Stimulated activated memory B cell treated with anti-CD40 and anti-IgM and Interleukin-4, amounts not matched to agents 10 μg/mL and 1 μg/mL and 100 μg/mL, for 72 hours (primary cell): Measurements from ENCODE around the gene MOBP.

Experiments
- ATAC-seq: fragments of 150-1000 bp; cut with Tn5 transposase; 2 replicates; pipeline ENCODE4 v1.10.0; 2021
- H3K27ac Mint-ChIP-seq: one replicate; pipeline ENCODE4 v1.8.0; 2022; ENCODE audit warnings: mild to moderate bottlenecking, mixed read lengths
- H3K27me3 Mint-ChIP-seq: one replicate; pipeline ENCODE4 v1.8.0; 2022; ENCODE audit warnings: mixed read lengths
- H3K36me3 Mint-ChIP-seq: one replicate; pipeline ENCODE4 v1.8.0; 2022; ENCODE audit warnings: mixed read lengths
- H3K4me1 Mint-ChIP-seq: one replicate; pipeline ENCODE4 v1.8.0; 2022; ENCODE audit warnings: mixed read lengths
- H3K4me3 Mint-ChIP-seq: one replicate; pipeline ENCODE4 v1.8.0; 2022; ENCODE audit warnings: mild to moderate bottlenecking, moderate library complexity, mixed read lengths
- H3K9me3 Mint-ChIP-seq: one replicate; pipeline ENCODE4 v1.8.0; 2022; ENCODE audit warnings: mixed read lengths

Gene MOBP

DNA sequence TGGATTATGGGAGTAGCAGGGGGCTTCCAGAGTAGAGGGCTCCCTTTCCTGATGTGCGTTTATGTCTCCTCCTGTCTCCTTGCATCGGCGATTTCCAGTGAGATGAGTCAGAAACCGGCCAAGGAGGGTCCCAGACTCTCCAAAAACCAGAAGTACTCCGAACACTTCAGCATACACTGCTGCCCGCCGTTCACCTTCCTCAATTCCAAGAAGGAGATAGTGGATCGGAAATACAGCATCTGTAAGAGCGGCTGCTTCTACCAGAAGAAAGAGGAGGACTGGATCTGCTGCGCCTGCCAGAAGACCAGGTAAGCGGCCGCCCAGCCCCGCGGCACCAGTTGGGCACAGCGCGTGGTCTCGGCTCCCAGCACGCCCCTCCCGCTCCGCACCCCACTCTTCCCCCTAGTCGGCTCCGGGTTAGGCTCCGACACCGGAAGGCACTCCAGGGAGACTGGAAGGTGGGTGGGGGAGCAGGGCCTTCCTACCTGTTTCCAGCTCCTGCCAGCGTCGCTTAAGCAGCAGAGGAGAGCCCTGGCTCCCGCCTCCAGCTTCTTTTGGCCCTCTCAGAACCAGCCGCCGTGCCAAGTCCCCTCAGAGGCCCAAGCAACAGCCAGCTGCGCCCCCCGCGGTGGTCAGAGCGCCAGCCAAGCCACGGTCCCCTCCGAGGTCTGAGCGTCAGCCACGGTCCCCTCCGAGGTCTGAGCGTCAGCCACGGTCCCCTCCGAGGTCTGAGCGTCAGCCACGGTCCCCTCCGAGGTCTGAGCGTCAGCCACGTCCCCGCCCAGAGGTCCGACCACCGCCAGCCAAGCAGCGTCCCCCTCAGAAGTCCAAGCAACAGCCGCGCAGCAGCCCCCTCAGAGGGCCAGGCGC, 34.7 kb downstream of the MOBP start:
- peaks cover 61% of the 10 kb centered on the region for H3K27me3 Mint-ChIP-seq
- H3K4me1 Mint-ChIP-seq = peaks cover 6% of the 10 kb centered on the region
- H3K27ac Mint-ChIP-seq = no peak overlapping the region
- no peak overlapping the region for H3K4me3 Mint-ChIP-seq
- H3K36me3 Mint-ChIP-seq = no peaks in the 10 kb centered on the region
- H3K9me3 Mint-ChIP-seq = peaks cover 3% of the 10 kb centered on the region
- ATAC-seq = no peak

- H3K4me1 Mint-ChIP-seq = peaks cover 6% of the 10 kb centered on the region
These were observed 35.3 kb downstream of the MOBP start for GRCh38 chr3:39502838-39503145.

GRCh38 chr3:39505866-39506742, 38.6 kb downstream of the MOBP start:
- no peak overlapping the region for H3K4me3 Mint-ChIP-seq
- peak; percentile 15 for ATAC-seq
- H3K9me3 Mint-ChIP-seq = peaks cover 3% of the 10 kb centered on the region
- H3K27ac Mint-ChIP-seq = no peak overlapping the region
- H3K36me3 Mint-ChIP-seq = no peaks in the 10 kb centered on the region
- H3K27me3 Mint-ChIP-seq = peaks cover 25% of the 10 kb centered on the region
- H3K4me1 Mint-ChIP-seq = no peaks in the 10 kb centered on the region

More at GRCh38 chr3:39502838-39503145, 35.3 kb downstream of the MOBP start:
- ATAC-seq = no peak
- Mint-ChIP-seq H3K4me3 (no peak overlapping the region), H3K27me3 (peaks cover 57% of the 10 kb centered on the region), H3K36me3 (no peaks in the 10 kb centered on the region), H3K27ac (no peak overlapping the region), H3K9me3 (peaks cover 3% of the 10 kb centered on the region)

DNA sequence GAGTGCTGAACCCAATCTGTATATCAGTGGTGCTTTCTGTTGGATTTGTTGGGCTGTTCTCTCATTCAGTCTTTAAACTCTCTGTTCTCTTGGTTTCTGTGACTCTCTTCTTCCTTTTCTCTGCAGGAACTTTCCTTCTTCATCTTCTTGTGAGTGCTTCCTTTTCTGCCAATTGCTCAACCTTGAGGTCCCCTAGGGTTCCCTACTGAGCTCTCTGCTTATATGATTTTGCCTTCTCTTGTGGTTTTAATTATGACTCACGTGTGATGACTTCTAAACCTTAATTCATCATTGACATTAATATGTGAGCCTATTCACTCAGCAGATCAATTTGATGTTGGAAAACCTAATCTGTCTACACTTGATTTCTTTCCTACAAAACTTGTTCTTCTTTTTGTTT, 39.4 kb downstream of the MOBP start:
- no peak overlapping the region for H3K27ac Mint-ChIP-seq
- H3K4me1 Mint-ChIP-seq = no peaks in the 10 kb centered on the region
- peaks cover 3% of the 10 kb centered on the region for H3K9me3 Mint-ChIP-seq
- H3K27me3 Mint-ChIP-seq = peaks cover 19% of the 10 kb centered on the region
- H3K36me3 Mint-ChIP-seq = no peaks in the 10 kb centered on the region
- ATAC-seq = no peak
- H3K4me3 Mint-ChIP-seq = no peak overlapping the region

- no peaks in the 10 kb centered on the region for H3K4me1 Mint-ChIP-seq
- no peak for ATAC-seq
- H3K4me3 Mint-ChIP-seq = no peak overlapping the region
- H3K27ac Mint-ChIP-seq = no peak overlapping the region
- H3K36me3 Mint-ChIP-seq = no peaks in the 10 kb centered on the region
- peaks cover 33% of the 10 kb centered on the region for H3K27me3 Mint-ChIP-seq
- H3K9me3 Mint-ChIP-seq = no peaks in the 10 kb centered on the region
These were observed 46.4 kb downstream of the MOBP start for GRCh38 chr3:39513791-39514369.

DNA sequence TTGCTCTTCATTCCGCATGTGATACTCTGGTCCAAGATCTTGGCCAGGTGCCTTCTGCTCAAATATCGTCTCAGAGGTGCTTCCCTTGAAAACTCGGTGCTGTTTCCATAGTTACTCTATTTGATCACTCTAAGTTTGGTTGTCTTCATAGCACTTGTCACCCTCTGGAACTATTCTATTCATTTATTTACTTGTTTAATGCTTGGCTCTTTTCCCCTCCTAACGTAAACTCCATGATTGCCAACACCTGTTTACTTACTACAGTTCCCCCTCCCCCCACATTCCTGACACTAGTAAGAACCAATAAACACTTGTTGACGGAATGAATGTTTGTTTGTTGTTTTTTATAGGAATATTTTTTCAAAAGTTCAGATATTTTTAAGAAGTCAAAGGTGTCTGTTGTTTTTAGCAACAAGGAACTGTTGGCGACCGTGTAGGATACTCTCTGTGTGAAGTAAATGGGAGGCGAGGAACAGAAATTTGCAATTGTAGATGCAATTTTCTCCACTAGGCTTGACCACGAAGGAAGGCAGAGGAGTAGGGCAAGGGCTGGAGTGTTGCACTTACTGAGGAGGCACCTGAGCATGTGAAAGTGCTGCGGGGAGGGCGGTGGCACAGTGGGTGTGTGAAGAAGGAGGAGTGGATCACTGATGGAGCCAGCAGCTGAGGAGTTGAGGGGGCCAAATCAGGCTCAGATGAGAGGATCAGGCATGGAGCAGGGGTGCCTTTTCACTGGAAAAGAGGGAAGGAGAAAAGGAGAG, 48.4 kb downstream of the MOBP start:
- Mint-ChIP-seq H3K4me3 (no peak overlapping the region), H3K36me3 (no peaks in the 10 kb centered on the region), H3K9me3 (no peaks in the 10 kb centered on the region), H3K27me3 (peaks cover 47% of the 10 kb centered on the region), H3K4me1 (no peaks in the 10 kb centered on the region), H3K27ac (no peak overlapping the region)
- ATAC-seq = no peak

DNA sequence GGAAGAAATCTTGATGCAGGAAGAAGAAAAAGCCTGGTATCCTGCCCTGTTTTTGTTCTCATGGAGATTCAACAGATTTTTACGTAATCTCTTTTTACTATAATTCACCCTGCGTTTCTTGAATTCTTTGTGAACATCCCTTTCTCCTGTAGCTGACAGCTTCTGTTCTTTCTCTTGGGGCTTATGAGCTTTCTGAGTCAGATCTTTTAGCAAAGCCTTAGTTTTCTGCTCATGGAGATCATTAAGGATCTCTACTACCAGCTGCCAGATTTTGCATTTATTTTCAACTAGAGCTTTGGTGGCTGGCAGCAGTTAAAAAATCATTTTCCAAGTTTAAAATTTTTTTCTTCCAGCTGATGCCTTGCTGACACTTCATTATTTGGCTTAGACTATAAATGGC, 51.6 kb downstream of the MOBP start:
- peaks cover 38% of the 10 kb centered on the region for H3K27me3 Mint-ChIP-seq
- no peaks in the 10 kb centered on the region for H3K4me1 Mint-ChIP-seq
- ATAC-seq = no peak
- no peak overlapping the region for H3K4me3 Mint-ChIP-seq
- no peak overlapping the region for H3K27ac Mint-ChIP-seq
- no peaks in the 10 kb centered on the region for H3K9me3 Mint-ChIP-seq
- H3K36me3 Mint-ChIP-seq = no peaks in the 10 kb centered on the region

GRCh38 chr3:39519554-39520288, 52.2 kb downstream of the MOBP start:
- Mint-ChIP-seq H3K27ac (no peak overlapping the region), H3K27me3 (peaks cover 32% of the 10 kb centered on the region), H3K9me3 (no peaks in the 10 kb centered on the region)

GRCh38 chr3:39521456-39521855, 54.0 kb downstream of the MOBP start:
- H3K4me1 Mint-ChIP-seq = no peaks in the 10 kb centered on the region
- no peak overlapping the region for H3K27ac Mint-ChIP-seq
- ATAC-seq = no peak
- no peaks in the 10 kb centered on the region for H3K36me3 Mint-ChIP-seq
- H3K9me3 Mint-ChIP-seq = peaks cover 6% of the 10 kb centered on the region
- peaks cover 15% of the 10 kb centered on the region for H3K27me3 Mint-ChIP-seq
- H3K4me3 Mint-ChIP-seq = no peak overlapping the region

More at GRCh38 chr3:39519554-39520288, 52.2 kb downstream of the MOBP start:
- Mint-ChIP-seq H3K4me3 (no peak overlapping the region), H3K36me3 (no peaks in the 10 kb centered on the region), H3K4me1 (no peaks in the 10 kb centered on the region)
- ATAC-seq = no peak

GRCh38 chr3:39524107-39524506, 56.6 kb downstream of the MOBP start:
- no peak overlapping the region for H3K4me3 Mint-ChIP-seq
- H3K4me1 Mint-ChIP-seq = no peaks in the 10 kb centered on the region
- H3K27ac Mint-ChIP-seq = no peak overlapping the region
- peaks cover 6% of the 10 kb centered on the region for H3K9me3 Mint-ChIP-seq
- no peaks in the 10 kb centered on the region for H3K36me3 Mint-ChIP-seq
- peaks cover 27% of the 10 kb centered on the region for H3K27me3 Mint-ChIP-seq
- ATAC-seq = no peak

DNA sequence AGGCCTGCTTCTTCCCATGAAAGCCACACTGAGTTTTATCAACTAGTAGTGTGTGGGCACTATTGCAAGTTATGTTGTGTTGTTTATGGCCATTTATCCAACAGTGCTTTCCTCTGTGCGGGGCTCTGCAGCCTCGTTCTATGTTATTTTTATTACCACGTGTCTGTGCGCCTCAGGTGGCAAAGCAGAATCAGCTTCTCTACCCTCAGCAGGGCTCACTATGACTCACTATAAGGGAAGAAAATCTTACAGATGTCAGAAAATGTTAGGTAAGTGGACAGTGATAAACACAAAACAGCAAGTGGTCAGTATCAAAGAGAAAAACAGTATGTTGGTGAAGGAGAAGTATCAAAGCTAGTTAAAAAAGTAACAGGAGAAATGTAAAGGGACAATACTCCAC, 61.4 kb downstream of the MOBP start:
- H3K27me3 Mint-ChIP-seq = peaks cover 32% of the 10 kb centered on the region
- H3K4me1 Mint-ChIP-seq = no peaks in the 10 kb centered on the region
- H3K27ac Mint-ChIP-seq = no peak overlapping the region
- no peak for ATAC-seq
- H3K4me3 Mint-ChIP-seq = no peak overlapping the region
- no peaks in the 10 kb centered on the region for H3K36me3 Mint-ChIP-seq
- peaks cover 6% of the 10 kb centered on the region for H3K9me3 Mint-ChIP-seq

GRCh38 chr3:39529577-39529976, 62.1 kb downstream of the MOBP start:
- Mint-ChIP-seq H3K27me3 (peaks cover 34% of the 10 kb centered on the region), H3K27ac (no peak overlapping the region), H3K4me1 (no peaks in the 10 kb centered on the region), H3K36me3 (no peaks in the 10 kb centered on the region), H3K4me3 (no peak overlapping the region), H3K9me3 (peaks cover 6% of the 10 kb centered on the region)
- no peak for ATAC-seq

DNA sequence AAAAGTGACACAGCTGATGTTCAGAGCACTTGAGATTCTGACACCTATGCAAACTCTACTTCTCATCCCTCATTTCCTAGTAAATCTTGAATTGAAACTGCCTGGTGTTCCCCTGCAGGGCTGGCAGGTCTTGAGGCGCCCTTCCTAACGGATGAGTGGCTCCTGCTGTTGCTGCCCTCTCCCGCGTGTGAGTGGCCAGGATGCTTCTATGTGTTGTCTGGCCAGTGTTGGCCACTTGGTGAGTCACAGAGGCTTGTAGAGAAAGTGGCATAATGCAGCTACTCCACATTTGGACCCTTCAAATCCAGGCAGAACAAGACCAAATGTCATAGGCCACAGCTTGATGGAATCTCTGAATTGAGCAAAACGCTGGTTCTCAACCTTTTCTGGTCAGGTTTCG, 63.6 kb downstream of the MOBP start:
- H3K4me1 Mint-ChIP-seq = no peaks in the 10 kb centered on the region
- no peak overlapping the region for H3K27ac Mint-ChIP-seq
- no peak for ATAC-seq
- no peaks in the 10 kb centered on the region for H3K9me3 Mint-ChIP-seq
- no peak overlapping the region for H3K4me3 Mint-ChIP-seq
- H3K27me3 Mint-ChIP-seq = peaks cover 45% of the 10 kb centered on the region
- H3K36me3 Mint-ChIP-seq = no peaks in the 10 kb centered on the region

- H3K36me3 Mint-ChIP-seq = no peaks in the 10 kb centered on the region
- H3K4me3 Mint-ChIP-seq = no peak overlapping the region
- no peak overlapping the region for H3K27ac Mint-ChIP-seq
- peaks cover 45% of the 10 kb centered on the region for H3K27me3 Mint-ChIP-seq
- no peak for ATAC-seq
- H3K4me1 Mint-ChIP-seq = no peaks in the 10 kb centered on the region
- H3K9me3 Mint-ChIP-seq = no peaks in the 10 kb centered on the region
These were observed 64.2 kb downstream of the MOBP start for GRCh38 chr3:39531665-39532064.
